ENCODE results near the gene ST6GALNAC6.

DNA sequence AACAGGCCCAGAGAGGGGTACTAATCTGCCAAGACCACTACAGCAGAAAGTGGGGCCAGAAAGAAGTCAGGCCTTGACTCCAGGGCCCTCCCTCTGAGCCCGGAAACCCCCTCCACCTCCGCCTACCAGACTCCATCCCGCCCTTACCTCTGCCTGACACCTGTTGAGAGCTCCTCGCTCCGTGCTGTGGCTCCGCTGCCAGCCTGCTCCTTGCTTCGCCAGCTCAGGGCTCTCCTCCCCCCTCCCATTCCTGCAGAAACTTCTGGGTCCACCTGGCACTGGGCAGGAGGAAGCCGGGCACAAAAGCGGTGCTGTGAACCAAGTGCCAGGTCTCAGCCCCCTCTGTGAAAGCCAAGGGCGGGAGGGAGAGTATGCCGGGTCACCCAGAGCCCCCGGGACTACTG is 6.4 kb upstream of the ST6GALNAC6 start:
- TF ChIP-seq EZH2 (IDR thresholded peaks at IDR 0.05; ENCODE audit: borderline replicate concordance) (no peak), CTCF (IDR thresholded peaks at IDR 0.05; ENCODE audit: poor library complexity) (no peak)
